Smooth muscle cell (in vitro differentiated cells): ENCODE measurements around the gene NLE1. TPM values are rescaled to one million over a fixed set of nuclear protein-coding genes. Genes with fewer than 3 reads are reported as not detected.

Experiments
- DNase-seq: peaks from one replicate; lab custom pipeline; 2025; ENCODE audit not compliant: unreplicated experiment; lab: John Stamatoyannopoulos, UW
- H2AFZ ChIP-seq: fragments of 200-600 bp; sonication (generic); 2 replicates; pipeline ENCODE4 v1.6.0; 2016; ENCODE audit warnings: antibody characterized with exemption, low read depth, mild to moderate bottlenecking
- H3F3A ChIP-seq: fragments of 200-600 bp; sonication (generic); 2 replicates; pipeline ENCODE4 v1.6.0; 2017; ENCODE audit warnings: antibody characterized with exemption, low read depth
- H3K27ac ChIP-seq: fragments of 200-600 bp; sonication (generic); 2 replicates; pipeline ENCODE4 v1.5.1; 2016; ENCODE audit warnings: low read depth, mild to moderate bottlenecking
- H3K27me3 ChIP-seq: fragments of 200-600 bp; sonication (generic); 2 replicates; pipeline ENCODE4 v1.6.1; 2016; ENCODE audit warnings: low read depth, mild to moderate bottlenecking
- H3K36me3 ChIP-seq: fragments of 200-600 bp; sonication (generic); 2 replicates; pipeline ENCODE4 v1.5.1; 2016; ENCODE audit warnings: low read depth
- H3K4me1 ChIP-seq: fragments of 200-600 bp; sonication (generic); 2 replicates; pipeline ENCODE4 v1.5.1; 2016; ENCODE audit warnings: low read depth
- H3K4me2 ChIP-seq: fragments of 200-600 bp; sonication (generic); 2 replicates; pipeline ENCODE4 v1.6.0; 2016; ENCODE audit warnings: mild to moderate bottlenecking
- H3K4me3 ChIP-seq: fragments of 200-600 bp; sonication (generic); 2 replicates; pipeline ENCODE4 v1.5.1; 2016; ENCODE audit warnings: mild to moderate bottlenecking
- H3K79me2 ChIP-seq: fragments of 200-600 bp; sonication (generic); 2 replicates; pipeline ENCODE4 v1.6.0; 2016; ENCODE audit warnings: low read depth, mild to moderate bottlenecking
- H3K9ac ChIP-seq: fragments of 200-600 bp; sonication (generic); 2 replicates; pipeline ENCODE4 v1.6.0; 2016; ENCODE audit warnings: low read depth
- H3K9me3 ChIP-seq: fragments of 200-600 bp; sonication (generic); replicated peaks from 2 replicates; pipeline ENCODE4 v1.5.1; 2016; ENCODE audit warnings: low read depth
- H4K20me1 ChIP-seq: fragments of 200-600 bp; sonication (generic); 2 replicates; pipeline ENCODE4 v1.6.0; 2016; ENCODE audit warnings: low read depth
- WGBS: methylation state at CpG from one replicate; pipeline ENCODE4 v1.1.7; 2016; ENCODE audit warnings: low lambda C conversion rate; 5-methylcytosine and 5-hydroxymethylcytosine counted together
- polyA plus RNA-seq: library from polyadenylated mRNA; unstranded; fragments of >200 nt; fragmentation: Nextera tagmentation; extraction: Ambion mirVana; gene quantifications from 2 replicates; pipeline ENCODE4 v1.2.1, GENCODE V29; 2016
- total RNA-seq: library from RNA; depleted of rRNA; stranded (reverse); fragments of >200 nt; gene quantifications from 2 replicates; pipeline ENCODE4 v1.2.3, GENCODE V29; 2014
- TF ChIP-seq, protein P1 (sequence below): fragments of 200-600 bp; sonication (generic); IDR thresholded peaks from 2 replicates; pipeline ENCODE4 v1.5.1; 2017; ENCODE audit warnings: borderline replicate concordance, mild to moderate bottlenecking, antibody characterized with exemption; ENCODE audit not compliant: insufficient read depth, poor library complexity, severe bottlenecking

NLE1 gene
- total and polyA plus RNA-seq, 2 experiments from 2014 or later, result 5.6 to 10.3 TPM

DNA sequence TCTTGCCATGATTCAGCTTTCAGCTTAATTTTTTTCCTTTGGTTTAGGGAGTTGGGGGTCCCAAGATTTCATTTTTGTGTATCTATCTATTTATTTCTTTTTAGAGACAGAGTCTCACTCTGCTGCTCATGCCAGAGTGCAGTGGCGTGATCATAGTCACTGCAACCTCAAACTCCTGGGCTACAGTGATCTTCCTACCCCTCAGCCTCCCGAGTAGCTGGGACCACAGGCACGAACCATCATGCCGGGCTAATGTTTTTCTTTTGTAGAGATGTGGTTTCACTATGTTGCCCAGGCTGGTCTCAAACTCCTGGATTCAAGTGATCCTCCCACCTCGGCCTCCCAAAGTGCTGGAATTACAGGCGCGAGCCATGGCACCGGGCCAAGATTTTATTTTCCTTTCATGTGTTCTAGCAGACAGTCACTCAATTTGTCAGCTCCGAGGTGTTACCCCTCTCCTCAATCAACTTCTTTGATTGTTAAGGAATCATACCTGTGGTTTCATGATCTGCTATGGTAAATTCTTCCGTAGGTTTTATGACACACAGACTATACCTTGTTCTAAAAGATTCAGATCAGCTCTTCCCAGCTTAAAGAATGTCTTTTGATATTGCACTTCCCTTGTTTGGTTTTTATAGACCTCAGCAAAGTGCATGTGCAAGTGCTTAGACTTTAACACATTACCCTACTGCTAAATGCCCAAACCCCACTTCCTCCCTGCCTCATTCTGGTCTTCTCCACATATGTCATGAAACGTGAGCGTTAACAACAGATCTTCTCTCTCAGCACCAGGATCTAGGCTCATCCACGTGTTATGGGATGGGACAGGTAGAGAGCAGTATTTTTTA lies 18.5 kb upstream of the NLE1 start:
- Histone ChIP-seq H4K20me1 (no peaks in the 10 kb centered on the region), H3K36me3 (no peaks in the 10 kb centered on the region), H3K9ac (no peak overlapping the region), H2AFZ (no peak overlapping the region), H3K27ac (no peak overlapping the region), H3K4me2 (no peak overlapping the region), H3K9me3 (no peaks in the 10 kb centered on the region), H3K4me3 (no peak overlapping the region), H3K79me2 (no peaks in the 10 kb centered on the region), H3K4me1 (no peaks in the 10 kb centered on the region), H3F3A (no peaks in the 10 kb centered on the region), H3K27me3 (peaks cover 4% of the 10 kb centered on the region)
- DNase-seq, result no peak
- WGBS, result 87% methylated on average over 13 of the region's 13 CpGs
- TF ChIP-seq, protein P1, sequence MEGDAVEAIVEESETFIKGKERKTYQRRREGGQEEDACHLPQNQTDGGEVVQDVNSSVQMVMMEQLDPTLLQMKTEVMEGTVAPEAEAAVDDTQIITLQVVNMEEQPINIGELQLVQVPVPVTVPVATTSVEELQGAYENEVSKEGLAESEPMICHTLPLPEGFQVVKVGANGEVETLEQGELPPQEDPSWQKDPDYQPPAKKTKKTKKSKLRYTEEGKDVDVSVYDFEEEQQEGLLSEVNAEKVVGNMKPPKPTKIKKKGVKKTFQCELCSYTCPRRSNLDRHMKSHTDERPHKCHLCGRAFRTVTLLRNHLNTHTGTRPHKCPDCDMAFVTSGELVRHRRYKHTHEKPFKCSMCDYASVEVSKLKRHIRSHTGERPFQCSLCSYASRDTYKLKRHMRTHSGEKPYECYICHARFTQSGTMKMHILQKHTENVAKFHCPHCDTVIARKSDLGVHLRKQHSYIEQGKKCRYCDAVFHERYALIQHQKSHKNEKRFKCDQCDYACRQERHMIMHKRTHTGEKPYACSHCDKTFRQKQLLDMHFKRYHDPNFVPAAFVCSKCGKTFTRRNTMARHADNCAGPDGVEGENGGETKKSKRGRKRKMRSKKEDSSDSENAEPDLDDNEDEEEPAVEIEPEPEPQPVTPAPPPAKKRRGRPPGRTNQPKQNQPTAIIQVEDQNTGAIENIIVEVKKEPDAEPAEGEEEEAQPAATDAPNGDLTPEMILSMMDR, result no peak

DNA sequence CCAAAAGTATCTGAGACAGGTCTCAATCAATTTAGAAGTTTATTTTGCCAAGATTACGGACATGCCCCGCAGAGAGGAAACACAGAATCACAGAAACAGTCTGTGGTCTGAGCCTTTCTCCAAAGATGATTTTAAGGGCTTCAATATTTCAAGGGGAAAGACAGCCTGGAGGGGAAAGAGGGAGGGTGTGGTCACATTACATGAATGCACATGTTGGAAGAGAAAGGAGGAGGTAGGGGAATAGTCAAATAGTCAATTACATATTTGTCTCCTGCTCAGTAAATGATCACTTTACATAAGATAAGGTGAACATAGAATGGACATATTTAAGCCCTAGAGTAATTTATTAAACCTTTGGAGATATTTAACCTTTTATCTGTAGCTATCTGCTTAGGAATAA lies 17.8 kb upstream of the NLE1 start:
- H3F3A ChIP-seq, result no peaks in the 10 kb centered on the region
- H4K20me1 ChIP-seq, result no peaks in the 10 kb centered on the region
- H3K4me3 ChIP-seq, result no peak overlapping the region
- no peak overlapping the region for H3K27ac ChIP-seq
- 87% methylated on average over 2 of the region's 2 CpGs for WGBS
- no peaks in the 10 kb centered on the region for H3K4me1 ChIP-seq
- no peaks in the 10 kb centered on the region for H3K36me3 ChIP-seq
- H3K79me2 ChIP-seq, result no peaks in the 10 kb centered on the region
- H3K9me3 ChIP-seq, result no peaks in the 10 kb centered on the region
- TF ChIP-seq, protein P1, result no peak
- no peak overlapping the region for H3K4me2 ChIP-seq
- H3K9ac ChIP-seq, result no peak overlapping the region
- peaks cover 4% of the 10 kb centered on the region for H3K27me3 ChIP-seq
- no peak overlapping the region for H2AFZ ChIP-seq
- DNase-seq, result no peak

DNA sequence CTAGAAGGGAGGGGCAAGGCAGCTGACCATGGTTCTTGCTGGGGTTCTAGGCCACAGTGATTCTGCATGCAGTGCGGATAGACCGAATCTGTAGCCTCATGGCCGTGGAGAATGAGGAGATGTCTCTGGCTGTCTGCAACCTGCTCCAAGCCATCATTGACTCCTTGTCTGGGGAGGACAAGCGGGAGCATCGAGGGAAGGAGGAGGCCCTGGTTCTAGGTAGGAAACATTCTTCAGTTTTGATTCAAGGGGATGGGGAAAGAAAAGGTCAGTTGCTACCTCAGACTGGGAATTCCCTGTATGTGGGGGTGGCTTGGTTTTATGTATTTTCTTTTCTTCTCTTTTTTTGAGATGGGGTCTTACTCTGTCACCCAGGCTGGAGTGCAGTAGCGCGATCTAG lies 13.1 kb upstream of the NLE1 start:
- H3K4me1 ChIP-seq, result no peaks in the 10 kb centered on the region
- H3K4me2 ChIP-seq, result no peak overlapping the region
- no peaks in the 10 kb centered on the region for H3K36me3 ChIP-seq
- H3K27me3 ChIP-seq, result peaks cover 4% of the 10 kb centered on the region
- H3F3A ChIP-seq, result no peaks in the 10 kb centered on the region
- H3K4me3 ChIP-seq, result no peak overlapping the region
- no peak overlapping the region for H3K27ac ChIP-seq
- H2AFZ ChIP-seq, result no peak overlapping the region
- H3K79me2 ChIP-seq, result no peaks in the 10 kb centered on the region
- no peaks in the 10 kb centered on the region for H3K9me3 ChIP-seq
- no peak overlapping the region for H3K9ac ChIP-seq
- H4K20me1 ChIP-seq, result no peaks in the 10 kb centered on the region
- DNase-seq, result no peak
- WGBS, result 95% methylated on average over 7 of the region's 7 CpGs
- TF ChIP-seq, protein P1, result no peak
